Tibial nerve (tissue), 3 donors: ENCODE data around the gene REX1BD.

Experiments
- POLR2A ChIP-seq, 2 donors: fragments of 450-650 bp; IDR thresholded peaks; one replicate each; pipeline ENCODE4 v1.6.1; 2017; ENCODE audit warnings: antibody characterized with exemption in 2 of 2, mild to moderate bottlenecking in 2 of 2, moderate library complexity in 2 of 2
- TF ChIP-seq, protein P1 (sequence below), 5 experiments: fragments of 200-600 bp in 3 of 5; fragments of 450-650 bp in 2 of 5; sonication (generic) in 3 of 5; IDR thresholded peaks; one replicate each; pipeline ENCODE4 v1.5.1; 2016 to 2019; ENCODE audit warnings: antibody characterized with exemption in 5 of 5, mild to moderate bottlenecking in 3 of 5, moderate library complexity in 2 of 5

DNA sequence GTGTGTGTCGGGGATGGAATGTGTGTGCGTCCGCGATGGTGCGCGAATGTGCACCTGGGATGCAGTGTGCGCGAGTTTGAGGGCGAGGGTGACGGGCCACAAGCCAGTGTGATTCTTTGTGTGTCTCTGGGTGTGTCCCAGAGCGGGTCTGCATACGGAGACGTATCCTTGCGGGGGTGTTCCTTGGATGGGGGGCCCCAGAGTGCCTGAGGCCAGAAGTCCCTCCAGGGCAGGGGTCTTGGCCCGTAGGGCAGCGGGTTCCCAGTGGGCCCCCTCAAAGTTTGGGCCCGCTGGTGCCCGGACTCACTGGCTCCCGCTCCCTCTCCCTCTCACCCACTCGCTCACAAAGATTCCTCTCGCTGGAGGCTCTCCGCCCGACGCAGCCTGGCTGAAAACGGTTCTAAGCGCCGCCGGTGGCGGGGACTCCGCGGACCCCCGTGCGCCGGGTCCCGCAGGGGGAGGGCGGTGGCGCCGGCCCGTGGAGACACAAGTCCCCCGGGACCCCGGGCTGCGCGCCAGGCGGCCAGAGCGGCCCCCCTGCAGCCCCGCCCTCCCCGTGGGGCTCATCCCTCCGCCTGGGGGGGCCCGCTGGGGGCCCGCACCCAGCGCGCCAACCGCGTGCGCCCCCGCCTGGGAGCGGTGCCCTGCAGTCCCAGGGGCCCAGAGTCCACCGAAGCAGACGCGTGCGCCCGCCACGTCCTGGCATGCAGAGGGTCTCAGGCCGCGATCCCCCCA, 17.1 kb downstream of the REX1BD start:
- TF ChIP-seq, protein P1, sequence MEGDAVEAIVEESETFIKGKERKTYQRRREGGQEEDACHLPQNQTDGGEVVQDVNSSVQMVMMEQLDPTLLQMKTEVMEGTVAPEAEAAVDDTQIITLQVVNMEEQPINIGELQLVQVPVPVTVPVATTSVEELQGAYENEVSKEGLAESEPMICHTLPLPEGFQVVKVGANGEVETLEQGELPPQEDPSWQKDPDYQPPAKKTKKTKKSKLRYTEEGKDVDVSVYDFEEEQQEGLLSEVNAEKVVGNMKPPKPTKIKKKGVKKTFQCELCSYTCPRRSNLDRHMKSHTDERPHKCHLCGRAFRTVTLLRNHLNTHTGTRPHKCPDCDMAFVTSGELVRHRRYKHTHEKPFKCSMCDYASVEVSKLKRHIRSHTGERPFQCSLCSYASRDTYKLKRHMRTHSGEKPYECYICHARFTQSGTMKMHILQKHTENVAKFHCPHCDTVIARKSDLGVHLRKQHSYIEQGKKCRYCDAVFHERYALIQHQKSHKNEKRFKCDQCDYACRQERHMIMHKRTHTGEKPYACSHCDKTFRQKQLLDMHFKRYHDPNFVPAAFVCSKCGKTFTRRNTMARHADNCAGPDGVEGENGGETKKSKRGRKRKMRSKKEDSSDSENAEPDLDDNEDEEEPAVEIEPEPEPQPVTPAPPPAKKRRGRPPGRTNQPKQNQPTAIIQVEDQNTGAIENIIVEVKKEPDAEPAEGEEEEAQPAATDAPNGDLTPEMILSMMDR (IDR thresholded peaks at IDR 0.05) = no peak
- no peak for TF ChIP-seq POLR2A (IDR thresholded peaks at IDR 0.05)
